Measurements from ENCODE around the gene CAPZA3. TPM values are rescaled to one million over a fixed set of nuclear protein-coding genes. Genes with fewer than 3 reads are reported as not detected.
"Not testable (repeated sequence)": the region's sequence is repeated elsewhere in the genome, so short reads cannot be mapped to it uniquely, and the experiment has no call there.

Gene CAPZA3, protein sequence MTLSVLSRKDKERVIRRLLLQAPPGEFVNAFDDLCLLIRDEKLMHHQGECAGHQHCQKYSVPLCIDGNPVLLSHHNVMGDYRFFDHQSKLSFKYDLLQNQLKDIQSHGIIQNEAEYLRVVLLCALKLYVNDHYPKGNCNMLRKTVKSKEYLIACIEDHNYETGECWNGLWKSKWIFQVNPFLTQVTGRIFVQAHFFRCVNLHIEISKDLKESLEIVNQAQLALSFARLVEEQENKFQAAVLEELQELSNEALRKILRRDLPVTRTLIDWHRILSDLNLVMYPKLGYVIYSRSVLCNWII
- total RNA-seq, result not detected

DNA sequence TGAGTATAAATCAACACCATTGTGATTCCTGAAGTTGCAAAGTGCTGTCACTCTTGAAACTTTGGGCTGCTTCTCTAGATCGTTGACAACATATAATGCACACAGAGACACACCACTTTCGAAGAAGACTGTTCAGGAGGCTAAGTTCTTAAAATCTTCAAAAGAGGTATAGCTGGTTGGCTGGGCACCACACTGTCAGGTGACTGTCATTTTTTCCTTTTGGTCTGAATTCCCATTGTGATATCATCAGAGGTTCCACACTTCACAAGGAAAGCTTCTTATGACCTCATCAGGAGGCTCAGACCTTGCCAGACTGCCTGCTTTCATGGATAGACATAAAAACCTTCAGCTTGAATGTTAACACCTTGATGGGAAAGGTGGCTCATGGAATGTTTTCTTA, at the start of gene CAPZA3, which contains the start of gene PLCZ1:
TSS of gene CAPZA3 (plus strand) at position 301 of the 400 bp plus-strand sequence. CDS start 150 bp downstream, outside the sequence.
TSS of gene PLCZ1 (minus strand) at position 194 of the 400 bp plus-strand sequence. CDS start 641 bp downstream, outside the sequence.
- Histone ChIP-seq H3K4me1 (no peaks in the 10 kb centered on the region), H3K27ac (no peak within 1 kb of the TSS), H3K36me3 (no peaks in the 10 kb centered on the region), H3K4me3 (no peak within 1 kb of the TSS), H3K9me3 (peaks cover 5 to 6% of the 10 kb centered on the region in 2 donors), H3K27me3 (no peaks in the 10 kb centered on the region)
- no peak for DNase-seq
- TF ChIP-seq, protein P1, sequence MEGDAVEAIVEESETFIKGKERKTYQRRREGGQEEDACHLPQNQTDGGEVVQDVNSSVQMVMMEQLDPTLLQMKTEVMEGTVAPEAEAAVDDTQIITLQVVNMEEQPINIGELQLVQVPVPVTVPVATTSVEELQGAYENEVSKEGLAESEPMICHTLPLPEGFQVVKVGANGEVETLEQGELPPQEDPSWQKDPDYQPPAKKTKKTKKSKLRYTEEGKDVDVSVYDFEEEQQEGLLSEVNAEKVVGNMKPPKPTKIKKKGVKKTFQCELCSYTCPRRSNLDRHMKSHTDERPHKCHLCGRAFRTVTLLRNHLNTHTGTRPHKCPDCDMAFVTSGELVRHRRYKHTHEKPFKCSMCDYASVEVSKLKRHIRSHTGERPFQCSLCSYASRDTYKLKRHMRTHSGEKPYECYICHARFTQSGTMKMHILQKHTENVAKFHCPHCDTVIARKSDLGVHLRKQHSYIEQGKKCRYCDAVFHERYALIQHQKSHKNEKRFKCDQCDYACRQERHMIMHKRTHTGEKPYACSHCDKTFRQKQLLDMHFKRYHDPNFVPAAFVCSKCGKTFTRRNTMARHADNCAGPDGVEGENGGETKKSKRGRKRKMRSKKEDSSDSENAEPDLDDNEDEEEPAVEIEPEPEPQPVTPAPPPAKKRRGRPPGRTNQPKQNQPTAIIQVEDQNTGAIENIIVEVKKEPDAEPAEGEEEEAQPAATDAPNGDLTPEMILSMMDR (IDR thresholded peaks at IDR 0.05), result no peak
- no peak for TF ChIP-seq POLR2AphosphoS5 (IDR thresholded peaks at IDR 0.05)
- TF ChIP-seq EP300 (IDR thresholded peaks at IDR 0.05; ENCODE audit: low read depth), result no peak
- no peak for TF ChIP-seq POLR2A (IDR thresholded peaks at IDR 0.05)
- 40 to 87% methylated on average over 2 of the region's 2 CpGs for WGBS, 2 donors (ENCODE audit: low coverage in 1 of 2)
- in situ Hi-C loops (cut with MboI; ENCODE audit: low pct_ligation_motif_present in 1 of 4, low pct_unique_long_range_greater_than_20kb in 1 of 4, low sequenced_read_pairs in 3 of 4), result no loop called here
- intact Hi-C loops (cut with DNase I; ENCODE audit: low total_unique reads), result no loop called here

DNA sequence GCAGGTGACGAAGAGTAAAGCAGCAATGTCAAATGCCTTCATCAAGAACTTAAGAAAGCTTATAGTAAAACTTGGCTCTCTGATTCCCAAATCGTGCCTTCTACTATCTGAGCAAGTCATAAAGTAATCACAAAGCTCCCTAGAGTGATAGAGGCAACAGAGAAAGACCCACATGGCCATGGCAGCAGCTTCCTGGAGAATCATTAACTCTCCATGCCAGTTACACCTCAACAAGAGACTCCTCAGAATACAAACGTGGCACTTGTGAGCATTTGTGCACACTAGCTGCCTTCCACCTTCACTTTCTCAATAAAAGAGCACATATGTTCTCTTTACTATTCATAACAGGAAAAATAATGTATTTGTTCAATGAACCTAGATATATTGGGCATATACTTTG, 48.1 kb upstream of the CAPZA3 start:
- H3K4me1 ChIP-seq, result no peaks in the 10 kb centered on the region
- DNase-seq, result no peak
- in situ Hi-C loops (cut with MboI; ENCODE audit: low pct_ligation_motif_present in 1 of 4, low pct_unique_long_range_greater_than_20kb in 1 of 4, low sequenced_read_pairs in 3 of 4), result no loop called here
- TF ChIP-seq EP300 (IDR thresholded peaks at IDR 0.05; ENCODE audit: low read depth), result no peak
- TF ChIP-seq, protein P1 (IDR thresholded peaks at IDR 0.05), result no peak
- no peak for TF ChIP-seq POLR2A (IDR thresholded peaks at IDR 0.05)
- TF ChIP-seq POLR2AphosphoS5 (IDR thresholded peaks at IDR 0.05), result no peak
- intact Hi-C loops (cut with DNase I; ENCODE audit: low total_unique reads), result no loop called here
- no peaks in the 10 kb centered on the region for H3K36me3 ChIP-seq
- no peak overlapping the region for H3K4me3 ChIP-seq
- no peaks in the 10 kb centered on the region for H3K9me3 ChIP-seq
- no peaks in the 10 kb centered on the region for H3K27me3 ChIP-seq
- H3K27ac ChIP-seq, result no peak overlapping the region
- WGBS, 2 donors (ENCODE audit: low coverage in 1 of 2), result 45 to 49% methylated on average over 3 of the region's 3 CpGs

DNA sequence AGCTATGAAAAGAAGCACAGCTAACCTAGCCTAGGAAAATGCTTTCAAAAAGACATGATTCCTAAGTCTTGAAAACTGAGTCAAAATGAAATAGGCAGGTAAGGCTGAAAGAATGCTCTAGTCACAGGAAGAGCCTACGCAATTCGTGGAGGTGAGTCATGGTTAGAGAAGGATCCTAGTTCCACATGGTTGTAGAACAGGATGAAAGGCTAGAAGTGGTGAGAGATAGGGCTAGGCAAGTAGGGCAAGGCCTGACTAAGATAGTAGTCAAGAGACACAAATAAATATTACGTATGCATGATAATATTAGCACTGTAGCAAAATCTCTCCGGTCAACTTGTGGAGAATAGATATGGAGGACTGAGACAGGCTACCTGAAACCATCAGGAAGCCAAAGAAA, 47.3 kb upstream of the CAPZA3 start:
- Histone ChIP-seq H3K4me3 (no peak overlapping the region), H3K9me3 (no peaks in the 10 kb centered on the region), H3K36me3 (no peaks in the 10 kb centered on the region), H3K27ac (no peak overlapping the region), H3K4me1 (no peaks in the 10 kb centered on the region), H3K27me3 (no peaks in the 10 kb centered on the region)
- intact Hi-C loops (cut with DNase I; ENCODE audit: low total_unique reads) (no loop called here), in situ Hi-C loops (cut with MboI; ENCODE audit: low pct_ligation_motif_present in 1 of 4, low pct_unique_long_range_greater_than_20kb in 1 of 4, low sequenced_read_pairs in 3 of 4) (no loop called here)
- 87 to 100% methylated on average over 4 of the region's 4 CpGs for WGBS, 2 donors (ENCODE audit: low coverage in 1 of 2)
- no peak for TF ChIP-seq EP300 (IDR thresholded peaks at IDR 0.05; ENCODE audit: low read depth)
- TF ChIP-seq POLR2AphosphoS5 (IDR thresholded peaks at IDR 0.05), result no peak
- TF ChIP-seq, protein P1 (IDR thresholded peaks at IDR 0.05), result no peak
- no peak for TF ChIP-seq POLR2A (IDR thresholded peaks at IDR 0.05)
- no peak for DNase-seq

DNA sequence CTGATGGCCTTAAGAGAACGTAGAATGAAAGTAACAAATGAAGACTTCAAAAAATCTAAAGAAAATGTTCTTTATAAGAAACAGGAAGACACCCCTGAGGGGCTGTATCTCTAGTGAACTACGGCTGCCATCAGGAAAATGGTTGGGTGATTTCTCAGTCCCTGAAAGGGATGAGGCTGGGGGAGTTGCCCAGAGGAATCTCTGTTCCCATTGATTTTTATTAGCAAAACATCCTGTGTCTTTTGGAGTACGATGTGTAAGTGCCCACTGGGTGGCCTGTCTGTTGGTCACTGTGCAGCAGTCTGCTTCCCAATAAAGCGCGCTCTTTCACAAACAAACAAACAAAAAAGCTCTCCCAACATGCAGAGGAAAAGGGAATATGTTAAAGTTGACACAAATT, 43.9 kb upstream of the CAPZA3 start:
- H3K9me3 ChIP-seq; intact Hi-C loops (cut with DNase I; ENCODE audit: low total_unique reads); H3K27me3 ChIP-seq; H3K4me3 ChIP-seq; H3K27ac ChIP-seq; DNase-seq; H3K36me3 ChIP-seq; in situ Hi-C loops (cut with MboI; ENCODE audit: low pct_ligation_motif_present in 1 of 4, low pct_unique_long_range_greater_than_20kb in 1 of 4, low sequenced_read_pairs in 3 of 4); H3K4me1 ChIP-seq: not testable (repeated sequence)
- WGBS, 2 donors (ENCODE audit: low coverage in 1 of 2), result 78 to 88% methylated on average over 4 to 5 of the region's 5 CpGs

All from transverse colon (tissue), 4 donors.